ENCODE data around the gene RHBDD1.

RHBDD1 gene

GRCh38 chr2:226868331-226869162 is 32.7 kb downstream of the RHBDD1 start:
- DNase-seq (ENCODE audit: extremely low spot score): no peak
- no peak for TF ChIP-seq CTCF (IDR thresholded peaks at IDR 0.05; ENCODE audit: control extremely low read depth, extremely low read depth, low read depth, missing control alignments)
- CTCF ChIA-PET: interaction anchor here (2.3 kb wide), 1 partner anchor 15 kb away, joined by 6 read pairs; no protein-coding TSS in a partner anchor
- POLR2A ChIA-PET: no interaction called here

GRCh38 chr2:226869371-226869770 is 33.5 kb downstream of the RHBDD1 start:
- DNase-seq (ENCODE audit: extremely low spot score): no peak
- no peak for TF ChIP-seq CTCF (IDR thresholded peaks at IDR 0.05; ENCODE audit: control extremely low read depth, extremely low read depth, low read depth, missing control alignments)
- ChIA-PET POLR2A (no interaction called here), CTCF (no interaction called here)

- no peak for TF ChIP-seq CTCF (IDR thresholded peaks at IDR 0.05; ENCODE audit: control extremely low read depth, extremely low read depth, low read depth, missing control alignments)
- ChIA-PET CTCF (interaction anchor here (1.0 to 1.7 kb wide), 2 partner anchors 11 to 12 kb away, joined by 3 to 6 read pairs; no protein-coding TSS in a partner anchor), POLR2A (no interaction called here)
- DNase-seq (ENCODE audit: extremely low spot score): no peak
These were observed 37.3 kb downstream of the RHBDD1 start for GRCh38 chr2:226873051-226873620.

- no peak for DNase-seq (ENCODE audit: extremely low spot score)
- ChIA-PET CTCF (interaction anchor here (1.0 kb wide), 1 partner anchor 11 kb away, joined by 3 read pairs; no protein-coding TSS in a partner anchor), POLR2A (no interaction called here)
- no peak for TF ChIP-seq CTCF (IDR thresholded peaks at IDR 0.05; ENCODE audit: control extremely low read depth, extremely low read depth, low read depth, missing control alignments)
These were observed 38.0 kb downstream of the RHBDD1 start for GRCh38 chr2:226873826-226874225.

GRCh38 chr2:226874749-226875148 is 38.9 kb downstream of the RHBDD1 start:
- CTCF ChIA-PET: interaction anchor here (1.2 kb wide), 2 partner anchors 94 to 217 kb away, joined by 3 read pairs; no protein-coding TSS in a partner anchor
- no peak for TF ChIP-seq CTCF (IDR thresholded peaks at IDR 0.05; ENCODE audit: control extremely low read depth, extremely low read depth, low read depth, missing control alignments)
- POLR2A ChIA-PET: no interaction called here
- DNase-seq (ENCODE audit: extremely low spot score): no peak

- no peak for TF ChIP-seq CTCF (IDR thresholded peaks at IDR 0.05; ENCODE audit: control extremely low read depth, extremely low read depth, low read depth, missing control alignments)
- no peak for DNase-seq (ENCODE audit: extremely low spot score)
- CTCF ChIA-PET: interaction anchor here (1.0 to 1.6 kb wide), 4 partner anchors 12 to 217 kb away, joined by 3 to 6 read pairs (median 3); no protein-coding TSS in a partner anchor
- POLR2A ChIA-PET: no interaction called here
These were observed 39.8 kb downstream of the RHBDD1 start for GRCh38 chr2:226875438-226876225.

Data from GM10248 (cell line).